H1 (cell line): ENCODE results near the gene DTD1. TPM values are rescaled to one million over a fixed set of nuclear protein-coding genes. Genes with fewer than 3 reads are reported as not detected.

Source experiments
- CHD2 ChIP-seq: IDR thresholded peaks from 2 replicates; pipeline ENCODE4 v1.6.1; 2012; ENCODE audit warnings: low read length, improper control_type of control experiment
- POU5F1 ChIP-seq: IDR thresholded peaks from 2 replicates; pipeline ENCODE4 v1.6.1; 2011; ENCODE audit warnings: low read depth, mild to moderate bottlenecking, low read length, moderate library complexity
- RFX5 ChIP-seq: IDR thresholded peaks from 2 replicates; pipeline ENCODE4 v1.6.1; 2011; ENCODE audit warnings: low read depth, low read length, improper control_type of control experiment, borderline replicate concordance
- polyA plus RNA-seq, 7 experiments: library from polyadenylated mRNA; depleted of rRNA in 3 of 7; stranded (reverse) in 5 of 7; unstranded in 2 of 7; fragments of >200 nt in 5 of 7; fragments of 200-250 nt in 2 of 7; gene quantifications; 1 replicate in 5 of 7; 2 replicates in 1 of 7; 4 replicates in 1 of 7; pipeline versions ENCODE4 v1.2.1 to v1.2.3, GENCODE V29; 2011 to 2013; ENCODE audit warnings: missing spikeins in 2 of 7, mixed read lengths in 2 of 7
- total RNA-seq: library from RNA; stranded (reverse); fragmentation: NEBNext Ultra II Directional; extraction: Animal tissue kit (Norgen Biotek cat#: 25700); gene quantifications from 2 replicates; pipeline ENCODE4 v1.2.1, GENCODE V29; 2021

The DTD1 gene
- total and polyA plus RNA-seq, 2 of the 8 experiments (the other 6 are each of a cell fraction or from before 2014, with no cell fraction given) = 49.7 to 66.6 TPM

DNA sequence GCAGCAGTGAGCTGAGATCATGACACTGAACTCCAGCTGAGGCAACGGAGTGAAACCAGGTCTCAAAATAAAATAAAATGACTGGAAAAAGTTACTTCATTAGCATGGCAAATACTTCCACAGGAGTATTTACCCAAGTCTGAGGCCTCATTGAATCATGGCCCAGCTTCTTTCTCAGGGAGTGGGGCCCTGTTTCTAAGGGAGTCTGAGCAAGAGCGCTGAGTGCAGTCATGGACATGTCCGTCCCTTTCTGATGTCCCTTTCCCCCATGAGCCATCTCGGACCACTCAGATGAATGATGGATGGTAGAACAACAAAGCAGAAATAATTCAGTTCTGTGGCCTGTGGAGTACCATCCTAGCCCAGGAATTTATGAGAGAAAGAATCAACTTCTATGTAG lies 7.8 kb upstream of the DTD1 start (continued):
- TF ChIP-seq CHD2 (no peak), RFX5 (no peak), POU5F1 (no peak)
